Dendritic cell treated with granulocyte-macrophage colony-stimulating factor and Interleukin-4, amounts not matched to agents 40 ng/mL and 50 ng/mL, for 4 days (primary cell): ENCODE measurements around the gene ALKBH6.
"Not testable (repeated sequence)": the region's sequence is repeated elsewhere in the genome, so short reads cannot be mapped to it uniquely, and the experiment has no call there.

ENCODE experiments used
- H3K27ac Mint-ChIP-seq: one replicate; pipeline ENCODE4 v1.8.0; 2022; ENCODE audit warnings: mild to moderate bottlenecking, mixed read lengths
- H3K27me3 Mint-ChIP-seq: one replicate; pipeline ENCODE4 v1.8.0; 2022; ENCODE audit warnings: mild to moderate bottlenecking, mixed read lengths
- H3K36me3 Mint-ChIP-seq: one replicate; pipeline ENCODE4 v1.8.0; 2022; ENCODE audit warnings: low read depth, mixed read lengths
- H3K4me1 Mint-ChIP-seq: one replicate; pipeline ENCODE4 v1.8.0; 2022; ENCODE audit warnings: low read depth, mixed read lengths
- H3K4me3 Mint-ChIP-seq: one replicate; pipeline ENCODE4 v1.8.0; 2022; ENCODE audit warnings: mild to moderate bottlenecking, moderate library complexity, mixed read lengths
- H3K9me3 Mint-ChIP-seq: one replicate; pipeline ENCODE4 v1.8.0; 2022; ENCODE audit warnings: mixed read lengths
- intact Hi-C: fragments of 100-400 bp; cut with micrococcal nuclease; formaldehyde crosslinking; loops from one replicate; pipeline ENCODE4 v1.15.0; 2022

ALKBH6 gene

DNA sequence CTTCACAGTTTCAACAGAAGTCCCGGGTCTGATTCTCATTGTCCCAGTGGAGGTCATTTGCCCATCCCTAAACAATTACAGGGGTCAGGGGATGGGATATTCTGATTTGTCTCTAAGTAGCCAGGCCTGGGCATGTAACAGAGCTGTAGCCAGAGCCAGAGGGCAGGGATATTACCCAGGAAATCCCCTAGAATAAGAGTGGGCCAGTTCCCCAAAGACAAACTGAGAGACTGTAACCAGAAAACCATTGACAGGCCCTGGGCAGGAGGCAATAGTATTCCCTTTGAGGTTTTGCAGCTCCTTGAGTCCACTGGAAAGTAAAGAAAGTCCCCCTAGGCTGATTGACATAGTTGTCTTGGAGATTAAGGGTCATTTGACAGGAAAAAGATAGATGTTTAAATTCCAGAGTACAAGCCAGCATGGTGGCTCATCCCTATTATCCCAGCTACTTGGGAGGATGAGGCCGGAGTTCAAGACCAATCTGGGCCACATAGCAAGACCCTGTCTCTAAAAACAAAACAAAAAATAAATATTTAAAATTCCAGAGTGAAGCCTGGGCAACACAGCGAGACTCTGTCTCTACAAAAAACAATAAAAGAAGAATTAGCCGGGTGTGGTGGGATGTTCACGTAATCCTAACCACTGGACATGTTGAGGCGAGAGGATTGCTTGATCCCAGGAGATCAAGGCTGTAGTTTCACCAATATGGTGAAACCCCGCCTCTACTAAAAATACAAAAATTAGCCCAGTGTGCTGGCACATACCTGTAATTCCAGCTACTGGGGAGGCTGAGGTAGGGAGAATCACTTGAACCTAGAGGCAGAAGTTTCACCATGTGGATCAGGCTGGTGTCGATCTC is 20.9 kb downstream of the ALKBH6 start:
- Mint-ChIP-seq H3K36me3 (peaks cover 20% of the 10 kb centered on the region), H3K9me3 (peaks cover 6% of the 10 kb centered on the region), H3K27me3 (no peaks in the 10 kb centered on the region), H3K4me1 (peaks cover 50% of the 10 kb centered on the region), H3K4me3 (no peak overlapping the region), H3K27ac (peak overlapping the region; percentile 17)
- intact Hi-C loops, result loop anchor here (5.0 kb wide), 1 partner anchor 36 kb away; no protein-coding TSS in a partner anchor

DNA sequence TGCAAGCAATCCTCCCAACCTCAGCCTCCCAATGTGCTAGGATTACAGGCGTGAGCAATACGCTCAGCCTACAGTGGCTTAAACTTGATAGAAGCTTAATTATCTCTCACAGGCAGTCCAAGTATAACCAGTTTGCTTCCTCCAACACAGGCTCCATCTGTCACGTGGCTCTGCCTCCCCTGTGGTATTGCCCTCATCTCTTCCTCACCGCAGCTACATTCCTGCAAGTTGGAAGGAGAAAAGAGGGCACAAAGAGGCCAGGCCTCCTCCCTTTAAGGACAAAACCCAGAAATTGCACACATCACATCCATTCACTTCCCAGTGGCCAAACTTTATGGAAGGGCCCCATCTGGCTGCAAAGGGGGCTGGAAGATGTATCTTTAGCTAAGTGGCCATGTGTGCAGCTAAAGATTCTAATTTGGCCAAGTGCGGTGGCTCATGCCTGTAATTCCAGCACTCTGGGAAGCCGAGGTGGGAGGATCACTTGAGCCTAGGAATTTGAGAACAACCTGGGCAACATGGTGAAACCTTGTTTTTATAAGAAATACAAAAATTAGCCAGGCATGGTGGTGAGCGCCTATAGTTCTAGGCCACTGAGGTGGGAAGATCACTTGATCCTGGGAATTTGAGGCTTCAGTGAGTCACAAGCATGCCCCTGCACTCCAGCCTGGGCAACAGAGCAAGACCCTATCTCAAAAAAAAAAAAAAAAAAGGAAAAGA is 22.1 kb downstream of the ALKBH6 start:
- no peak overlapping the region for H3K27ac Mint-ChIP-seq
- H3K4me1 Mint-ChIP-seq, result peaks cover 49% of the 10 kb centered on the region
- H3K4me3 Mint-ChIP-seq, result no peak overlapping the region
- peaks cover 6% of the 10 kb centered on the region for H3K9me3 Mint-ChIP-seq
- intact Hi-C loops, result loop anchor here (5.0 kb wide), 1 partner anchor 35 kb away; no protein-coding TSS in a partner anchor
- peaks cover 7% of the 10 kb centered on the region for H3K36me3 Mint-ChIP-seq
- H3K27me3 Mint-ChIP-seq, result peaks cover 3% of the 10 kb centered on the region

- H3K36me3 Mint-ChIP-seq, result no peaks in the 10 kb centered on the region
- no peak overlapping the region for H3K4me3 Mint-ChIP-seq
- H3K9me3 Mint-ChIP-seq, result peaks cover 6% of the 10 kb centered on the region
- H3K4me1 Mint-ChIP-seq, result peaks cover 48% of the 10 kb centered on the region
- peaks cover 4% of the 10 kb centered on the region for H3K27me3 Mint-ChIP-seq
- intact Hi-C loops, result loop anchor here (5.0 kb wide), 1 partner anchor 34 kb away; no protein-coding TSS in a partner anchor
- no peak overlapping the region for H3K27ac Mint-ChIP-seq
Measured at GRCh38 chr19:35990771-35991730, 23.0 kb downstream of the ALKBH6 start.

DNA sequence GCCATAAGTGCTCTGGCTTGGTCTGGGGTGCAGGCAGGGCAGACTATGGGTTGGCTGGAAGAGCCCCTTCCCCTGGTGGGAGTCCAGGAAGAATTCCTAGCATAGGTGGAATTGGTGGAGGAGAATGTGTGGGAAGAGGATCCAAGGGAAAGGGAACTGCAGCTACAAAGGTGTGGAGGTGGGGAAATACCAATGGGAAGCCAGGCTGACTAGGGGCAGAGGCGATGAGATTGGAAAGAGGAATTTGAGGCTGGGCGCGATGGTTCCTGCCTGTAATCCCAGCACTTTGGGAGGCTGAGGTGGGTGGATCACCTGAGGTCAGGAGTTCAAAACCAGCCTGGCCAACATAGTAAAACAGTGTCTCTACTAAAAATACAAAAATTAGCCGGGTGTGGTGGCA is 23.9 kb downstream of the ALKBH6 start:
- Mint-ChIP-seq H3K27ac (no peak overlapping the region), H3K36me3 (no peaks in the 10 kb centered on the region), H3K4me1 (peaks cover 41% of the 10 kb centered on the region), H3K27me3 (peaks cover 11% of the 10 kb centered on the region), H3K4me3 (no peak overlapping the region), H3K9me3 (peaks cover 6% of the 10 kb centered on the region)
- intact Hi-C loops, result loop anchor here (5.0 kb wide), 1 partner anchor 33 kb away; no protein-coding TSS in a partner anchor

DNA sequence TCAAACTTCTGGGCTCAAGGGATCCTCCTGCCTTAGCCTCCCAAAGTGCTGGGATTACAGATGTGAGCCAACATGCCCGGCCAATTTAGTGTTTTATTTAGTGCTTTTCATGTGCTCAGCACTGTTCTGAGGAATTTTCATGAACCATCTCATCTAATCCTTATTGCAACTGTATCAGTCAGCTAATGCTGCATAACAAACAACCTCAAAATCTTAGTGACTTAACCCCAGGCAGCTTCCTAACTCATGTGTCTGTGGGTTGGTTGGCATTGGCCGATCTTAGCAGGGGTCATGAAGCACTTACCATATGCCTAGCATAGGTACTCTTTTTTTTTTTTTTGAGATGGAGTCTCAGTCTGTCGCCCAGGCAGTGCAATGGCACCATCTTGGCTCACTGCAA is 25.2 kb downstream of the ALKBH6 start:
- no peak overlapping the region for H3K4me3 Mint-ChIP-seq

DNA sequence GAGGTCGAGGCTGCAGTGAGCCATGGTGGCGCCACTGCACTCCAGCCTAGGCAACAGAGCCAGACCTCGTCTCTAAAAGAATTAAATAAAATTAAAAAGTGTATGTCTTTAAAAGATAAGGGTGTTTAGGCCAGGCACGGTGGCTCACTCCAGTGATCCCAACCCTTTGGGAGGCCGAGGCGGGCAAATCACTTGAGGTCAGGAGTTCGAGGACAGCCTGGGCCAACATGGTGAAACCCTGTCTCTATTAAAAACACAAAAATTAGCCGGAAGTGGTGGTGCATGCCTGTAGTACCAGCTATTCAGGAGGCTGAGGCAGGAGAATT is 26.5 kb downstream of the ALKBH6 start:
- Mint-ChIP-seq H3K27ac (peak overlapping the region; percentile 74), H3K4me1 (peaks cover 27% of the 10 kb centered on the region), H3K4me3 (peak overlapping the region; percentile 81), H3K36me3 (no peaks in the 10 kb centered on the region), H3K9me3 (peaks cover 6% of the 10 kb centered on the region), H3K27me3 (peaks cover 31% of the 10 kb centered on the region)
- intact Hi-C loops, result no loop called here

More for the DNA sequence above, 25.2 kb downstream of the ALKBH6 start:
- no peaks in the 10 kb centered on the region for H3K36me3 Mint-ChIP-seq
- H3K27me3 Mint-ChIP-seq, result peaks cover 21% of the 10 kb centered on the region
- H3K4me1 Mint-ChIP-seq, result peaks cover 29% of the 10 kb centered on the region
- H3K9me3 Mint-ChIP-seq, result peaks cover 6% of the 10 kb centered on the region
- intact Hi-C loops, result no loop called here
- no peak overlapping the region for H3K27ac Mint-ChIP-seq

DNA sequence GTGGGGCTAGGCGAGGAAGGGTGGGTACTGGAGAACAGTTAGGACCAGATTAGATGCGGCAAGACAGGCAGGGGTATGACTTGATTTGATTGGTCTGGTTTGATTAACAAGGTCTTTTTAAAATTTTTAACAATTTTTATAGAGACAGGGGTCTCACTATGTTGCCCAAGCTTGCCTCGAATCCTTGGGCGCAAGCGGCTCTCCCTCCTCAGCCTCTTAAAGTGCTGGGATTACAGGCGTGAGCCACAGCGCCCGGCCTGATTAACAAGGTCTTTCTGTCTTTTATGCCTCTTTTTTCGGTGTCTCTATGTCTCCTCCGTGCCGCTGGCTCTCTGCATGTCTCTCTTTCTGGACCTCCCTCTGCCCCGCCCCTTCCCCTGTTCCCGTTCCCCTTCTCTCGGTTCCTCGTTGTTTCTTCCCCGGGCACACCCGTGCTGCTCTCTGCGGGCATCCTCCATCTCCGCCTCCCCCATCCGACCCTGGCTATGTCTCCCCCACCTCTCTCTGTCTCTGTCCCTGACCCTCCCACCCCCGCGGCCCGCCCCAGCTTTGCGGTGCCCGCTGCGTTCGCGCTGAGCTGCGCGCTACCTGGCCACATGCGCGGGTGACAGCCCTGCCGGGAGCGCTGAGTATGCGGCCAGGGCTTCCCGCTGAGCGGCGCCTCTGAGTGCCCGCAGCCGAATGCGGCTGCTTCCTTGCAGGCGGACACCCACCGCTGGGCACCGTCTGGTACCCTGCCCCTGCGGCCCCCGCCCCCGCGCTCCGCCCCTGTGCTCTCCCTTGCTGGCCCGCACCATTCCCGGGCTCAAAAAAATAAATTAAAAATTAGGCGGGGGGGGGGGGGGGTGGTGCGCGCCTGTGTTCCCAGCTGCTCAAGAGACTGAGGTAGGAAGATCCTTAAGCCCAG is 27.1 kb downstream of the ALKBH6 start:
- Mint-ChIP-seq H3K36me3 (no peaks in the 10 kb centered on the region), H3K27me3 (peaks cover 34% of the 10 kb centered on the region), H3K27ac (peak overlapping the region; percentile 74), H3K4me3 (peak overlapping the region; percentile 81), H3K4me1 (peaks cover 27% of the 10 kb centered on the region), H3K9me3 (peaks cover 6% of the 10 kb centered on the region)
- intact Hi-C loops, result no loop called here

- intact Hi-C loops, result no loop called here
- peaks cover 27% of the 10 kb centered on the region for H3K4me1 Mint-ChIP-seq
- no peaks in the 10 kb centered on the region for H3K36me3 Mint-ChIP-seq
- H3K9me3 Mint-ChIP-seq, result peaks cover 6% of the 10 kb centered on the region
- H3K27me3 Mint-ChIP-seq, result peaks cover 37% of the 10 kb centered on the region
- H3K27ac Mint-ChIP-seq, result peak overlapping the region; percentile 74
- no peak overlapping the region for H3K4me3 Mint-ChIP-seq
Measured at GRCh38 chr19:35986111-35986510, 27.9 kb downstream of the ALKBH6 start.

DNA sequence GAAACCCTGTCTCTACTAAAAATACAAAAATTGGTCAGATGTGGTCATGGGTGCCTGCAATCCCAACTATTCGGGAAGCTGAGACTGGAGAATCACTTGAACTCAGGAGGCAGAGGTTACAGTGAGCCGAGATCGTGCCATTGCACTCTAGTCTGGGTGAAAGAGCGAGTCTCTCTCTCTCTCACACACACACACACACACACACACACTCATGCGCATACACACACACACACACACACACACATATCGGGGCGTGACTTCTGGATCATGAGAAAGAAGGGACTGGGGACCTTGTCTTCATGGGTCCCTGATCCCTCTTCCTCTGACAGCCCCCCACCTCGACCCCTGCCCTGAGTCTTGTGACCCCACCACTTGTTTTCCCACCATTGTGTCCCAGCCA is 30.8 kb downstream of the ALKBH6 start:
- peaks cover 14% of the 10 kb centered on the region for H3K4me1 Mint-ChIP-seq
- H3K27me3 Mint-ChIP-seq, result peaks cover 51% of the 10 kb centered on the region
- H3K9me3 Mint-ChIP-seq, result no peaks in the 10 kb centered on the region
- no peaks in the 10 kb centered on the region for H3K36me3 Mint-ChIP-seq
- intact Hi-C loops, result no loop called here
- no peak overlapping the region for H3K4me3 Mint-ChIP-seq
- no peak overlapping the region for H3K27ac Mint-ChIP-seq

DNA sequence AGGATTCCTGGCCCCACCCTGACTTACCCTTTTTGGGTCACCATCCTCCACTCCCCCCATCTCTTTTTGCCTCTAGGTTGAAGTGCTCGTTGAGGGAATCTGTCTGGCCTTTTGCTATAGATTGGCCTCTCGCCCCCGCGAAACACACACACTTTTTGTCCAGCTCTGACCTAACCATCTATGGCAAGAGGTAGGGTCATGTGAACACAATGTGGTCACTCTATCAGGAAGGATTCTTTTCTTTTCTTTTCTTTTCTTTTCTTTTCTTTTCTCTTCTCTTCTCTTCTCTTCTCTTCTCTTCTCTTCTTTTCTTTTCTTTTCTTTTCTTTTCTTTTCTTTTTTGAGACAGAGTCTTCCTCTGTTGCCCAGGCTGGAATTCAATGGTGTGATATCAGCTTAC is 33.0 kb downstream of the ALKBH6 start:
- H3K9me3 Mint-ChIP-seq, H3K4me1 Mint-ChIP-seq, H3K27ac Mint-ChIP-seq, H3K4me3 Mint-ChIP-seq, intact Hi-C loops, H3K36me3 Mint-ChIP-seq: not testable (repeated sequence)
- H3K27me3 Mint-ChIP-seq, result peaks cover 53% of the 10 kb centered on the region

DNA sequence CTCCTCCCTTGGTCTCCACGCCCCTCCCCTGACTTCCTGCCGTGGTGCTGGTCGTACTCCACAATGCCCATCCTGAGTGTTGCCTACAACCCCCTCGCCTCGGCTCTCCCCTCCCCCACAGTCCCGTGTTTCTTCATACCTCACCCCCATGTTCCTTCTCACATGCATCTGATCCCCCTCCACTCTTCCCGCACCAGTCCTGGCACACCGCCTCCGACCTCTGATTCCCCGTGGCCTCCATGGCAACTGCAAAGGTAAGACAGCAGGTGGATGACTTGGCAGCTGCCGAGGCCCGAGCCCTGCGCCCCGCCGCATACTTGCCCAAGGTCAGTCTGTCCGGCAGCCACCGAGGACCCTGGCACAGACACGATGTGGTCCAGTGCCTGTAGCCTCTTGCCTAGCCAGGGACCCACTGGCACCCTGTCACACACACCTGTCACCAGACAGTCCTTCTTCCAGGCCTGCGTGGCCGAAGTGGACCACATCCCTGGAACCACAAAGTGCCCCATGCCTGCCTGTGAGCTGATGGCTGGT is 35.1 kb downstream of the ALKBH6 start:
- Mint-ChIP-seq H3K9me3 (no peaks in the 10 kb centered on the region), H3K4me3 (no peak overlapping the region), H3K27me3 (peaks cover 37% of the 10 kb centered on the region), H3K36me3 (no peaks in the 10 kb centered on the region), H3K4me1 (no peaks in the 10 kb centered on the region), H3K27ac (no peak overlapping the region)
- intact Hi-C loops, result no loop called here

GRCh38 chr19:35978271-35978670 is 35.7 kb downstream of the ALKBH6 start:
- Mint-ChIP-seq H3K9me3 (no peaks in the 10 kb centered on the region), H3K27me3 (peaks cover 32% of the 10 kb centered on the region), H3K4me3 (no peak overlapping the region), H3K27ac (no peak overlapping the region), H3K36me3 (no peaks in the 10 kb centered on the region), H3K4me1 (no peaks in the 10 kb centered on the region)
- intact Hi-C loops, result no loop called here
